GM23248 (cell line): ENCODE measurements around the gene LDLRAD2. TPM values are rescaled to one million over a fixed set of nuclear protein-coding genes. Genes with fewer than 3 reads are reported as not detected.

Source experiments
- DNase-seq: peaks from one replicate; pipeline ENCODE4 v3.0.0-alpha.2; 2015
- H2AFZ ChIP-seq: fragments of 200-600 bp; sonication (generic); 2 replicates; pipeline ENCODE4 v1.6.1; 2016; ENCODE audit warnings: antibody characterized with exemption
- H3F3A ChIP-seq: fragments of 200-600 bp; sonication (generic); 2 replicates; pipeline ENCODE4 v1.6.1; 2016; ENCODE audit warnings: mild to moderate bottlenecking, antibody characterized with exemption, mixed run types; ENCODE audit not compliant: insufficient read depth
- H3K27ac ChIP-seq: fragments of 200-600 bp; sonication (generic); 2 replicates; pipeline ENCODE4 v1.5.1; 2016; ENCODE audit warnings: mild to moderate bottlenecking
- H3K27me3 ChIP-seq: fragments of 200-600 bp; sonication (generic); replicated peaks from 2 replicates; pipeline ENCODE4 v1.6.1; 2016; ENCODE audit warnings: mild to moderate bottlenecking; ENCODE audit not compliant: insufficient read depth
- H3K36me3 ChIP-seq: fragments of 200-600 bp; sonication (generic); 2 replicates; pipeline ENCODE4 v1.6.1; 2016; ENCODE audit warnings: low read depth, mild to moderate bottlenecking
- H3K4me1 ChIP-seq: fragments of 200-600 bp; sonication (generic); 2 replicates; pipeline ENCODE4 v1.6.1; 2016; ENCODE audit warnings: mild to moderate bottlenecking; ENCODE audit not compliant: insufficient read depth
- H3K4me2 ChIP-seq: fragments of 200-600 bp; sonication (generic); one replicate; pipeline ENCODE4 v1.6.1; 2016; ENCODE audit warnings: mild to moderate bottlenecking; ENCODE audit not compliant: unreplicated experiment
- H3K4me3 ChIP-seq: fragments of 200-600 bp; sonication (generic); 2 replicates; pipeline ENCODE4 v1.5.1; 2016; ENCODE audit warnings: mild to moderate bottlenecking
- H3K79me2 ChIP-seq: fragments of 200-600 bp; sonication (generic); 2 replicates; pipeline ENCODE4 v1.6.1; 2016; ENCODE audit warnings: mild to moderate bottlenecking; ENCODE audit not compliant: insufficient read depth
- H3K9ac ChIP-seq: fragments of 200-600 bp; sonication (generic); 2 replicates; pipeline ENCODE4 v1.6.1; 2016; ENCODE audit warnings: mild to moderate bottlenecking
- H3K9me2 ChIP-seq: fragments of 200-600 bp; sonication (generic); 2 replicates; pipeline ENCODE4 v1.6.1; 2016; ENCODE audit warnings: mixed run types, mild to moderate bottlenecking, moderate library complexity; ENCODE audit not compliant: insufficient read depth
- H3K9me3 ChIP-seq: fragments of 200-600 bp; sonication (generic); one replicate; pipeline ENCODE4 v1.6.1; 2017; ENCODE audit warnings: low read depth
- H4K20me1 ChIP-seq: fragments of 200-600 bp; sonication (generic); 2 replicates; pipeline ENCODE4 v1.6.0; 2016; ENCODE audit not compliant: insufficient read depth
- EZH2 ChIP-seq: fragments of 200-600 bp; sonication (generic); IDR thresholded peaks from 2 replicates; pipeline ENCODE4 v1.6.1; 2018; ENCODE audit warnings: antibody characterized with exemption, mild to moderate bottlenecking; ENCODE audit not compliant: insufficient read depth, poor library complexity, severe bottlenecking
- EZH2phosphoT487 ChIP-seq: fragments of 200-600 bp; sonication (generic); IDR thresholded peaks from 2 replicates; pipeline ENCODE4 v1.6.1; 2018; ENCODE audit warnings: antibody characterized with exemption, moderate library complexity, mild to moderate bottlenecking, low read depth; ENCODE audit not compliant: insufficient read depth
- WGBS, 2 experiments: methylation state at CpG; one replicate each; pipeline ENCODE4 v1.1.6; 2015 to 2017; ENCODE audit warnings: low lambda C conversion rate in 2 of 2, low coverage in 1 of 2; ENCODE audit errors: missing lambda C conversion rate in 2 of 2; 5-methylcytosine and 5-hydroxymethylcytosine counted together
- in situ Hi-C: fragments of 300-500 bp; cut with MboI; formaldehyde crosslinking; loops from 2 replicates; pipeline ENCODE4 v1.15.0; 2020
- polyA plus RNA-seq: library from polyadenylated mRNA; unstranded; fragments of >200 nt; fragmentation: Nextera tagmentation; extraction: Ambion mirVana; gene quantifications from 2 replicates; pipeline ENCODE4 v1.2.1, GENCODE V29; 2016
- total RNA-seq: library from RNA; depleted of rRNA; stranded (reverse); fragments of >200 nt; shearing (Covaris generic); gene quantifications from 2 replicates; pipeline ENCODE4 v1.2.3, GENCODE V29; 2014

LDLRAD2 gene
- total and polyA plus RNA-seq, 2 experiments from 2014 or later, result 8.5 TPM; not detected in 1

DNA sequence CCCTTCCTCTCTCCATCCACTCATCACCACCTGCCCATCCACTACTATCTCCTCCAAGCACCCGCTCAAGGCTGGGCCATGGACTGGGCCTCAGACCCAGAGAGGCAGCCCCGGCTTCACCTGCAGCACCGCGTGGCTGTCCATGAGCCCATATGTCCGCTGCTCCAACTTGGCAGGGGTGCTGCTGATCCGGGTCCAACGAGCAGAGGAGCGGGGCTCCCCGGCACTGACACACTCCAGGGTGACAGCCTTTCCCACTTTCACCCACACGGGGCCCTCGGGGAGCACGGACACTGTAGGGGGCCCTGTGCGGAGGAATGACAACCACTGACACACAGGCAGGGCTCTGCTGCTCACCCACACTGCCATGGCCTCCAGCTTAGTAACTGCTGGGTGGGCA lies 28.9 kb downstream of the LDLRAD2 start:
- Histone ChIP-seq H3K79me2 (no peaks in the 10 kb centered on the region), H3K9ac (no peak overlapping the region), H3K4me2 (no peak overlapping the region), H3K4me1 (no peaks in the 10 kb centered on the region), H3K9me3 (no peaks in the 10 kb centered on the region), H3K27me3 (no peaks in the 10 kb centered on the region), H4K20me1 (no peaks in the 10 kb centered on the region), H3K36me3 (peaks cover 52% of the 10 kb centered on the region), H3F3A (0 out of 2 replicates have a peak, but pooled peaks cover 8% of the 10 kb centered on the region), H2AFZ (no peak overlapping the region), H3K27ac (no peak overlapping the region), H3K4me3 (no peak overlapping the region), H3K9me2 (no peaks in the 10 kb centered on the region)
- TF ChIP-seq EZH2 (no peak), EZH2phosphoT487 (no peak)
- no peak for DNase-seq
- 94 to 95% methylated on average over 12 to 13 of the region's 13 CpGs for WGBS, 2 experiments
- in situ Hi-C loops, result no loop called here

DNA sequence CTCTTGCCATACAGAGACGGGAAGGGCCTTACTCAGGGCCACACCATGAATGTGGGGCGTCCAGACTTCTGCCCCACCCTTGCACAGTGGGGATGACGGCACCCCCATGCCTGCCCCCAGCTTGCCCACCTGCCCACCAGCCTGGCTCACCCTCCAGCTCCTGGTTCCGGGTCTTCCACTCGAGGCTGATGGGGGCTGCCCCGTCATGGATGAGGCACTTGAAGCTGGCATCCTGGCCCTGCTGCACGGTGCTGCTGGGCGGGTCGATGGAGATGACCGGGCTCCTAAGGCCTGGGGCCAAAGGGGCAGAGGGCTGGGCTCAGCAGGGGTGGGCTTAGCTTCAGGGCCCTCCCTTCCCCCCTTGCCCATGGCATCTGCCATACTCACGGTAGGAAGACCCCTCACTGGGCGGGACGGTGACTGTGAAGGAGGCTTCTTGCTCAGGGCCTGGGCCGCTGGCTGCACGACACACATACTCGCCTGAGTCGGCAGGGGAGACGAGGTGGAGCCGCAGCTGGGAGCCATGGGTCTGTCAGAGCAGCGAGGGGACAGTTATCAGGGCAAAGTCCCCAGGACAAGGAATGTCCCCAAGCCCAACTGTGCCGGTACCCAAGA lies 29.9 kb downstream of the LDLRAD2 start:
- Histone ChIP-seq H3K4me3 (no peak overlapping the region), H2AFZ (no peak overlapping the region), H3K79me2 (no peaks in the 10 kb centered on the region), H3K27ac (no peak overlapping the region), H4K20me1 (no peaks in the 10 kb centered on the region), H3K4me2 (no peak overlapping the region), H3K27me3 (no peaks in the 10 kb centered on the region), H3K9me2 (no peaks in the 10 kb centered on the region), H3K9ac (no peak overlapping the region), H3K4me1 (no peaks in the 10 kb centered on the region), H3F3A (0 out of 2 replicates have a peak, but pooled peaks cover 8% of the 10 kb centered on the region), H3K36me3 (peaks cover 55% of the 10 kb centered on the region; the same call in 1 of the 2 replicates), H3K9me3 (no peaks in the 10 kb centered on the region)
- no peak for DNase-seq
- TF ChIP-seq EZH2, result no peak
- TF ChIP-seq EZH2phosphoT487, result no peak
- in situ Hi-C loops, result no loop called here
- WGBS, 2 experiments, result 89 to 94% methylated on average over 17 to 21 of the region's 21 CpGs

DNA sequence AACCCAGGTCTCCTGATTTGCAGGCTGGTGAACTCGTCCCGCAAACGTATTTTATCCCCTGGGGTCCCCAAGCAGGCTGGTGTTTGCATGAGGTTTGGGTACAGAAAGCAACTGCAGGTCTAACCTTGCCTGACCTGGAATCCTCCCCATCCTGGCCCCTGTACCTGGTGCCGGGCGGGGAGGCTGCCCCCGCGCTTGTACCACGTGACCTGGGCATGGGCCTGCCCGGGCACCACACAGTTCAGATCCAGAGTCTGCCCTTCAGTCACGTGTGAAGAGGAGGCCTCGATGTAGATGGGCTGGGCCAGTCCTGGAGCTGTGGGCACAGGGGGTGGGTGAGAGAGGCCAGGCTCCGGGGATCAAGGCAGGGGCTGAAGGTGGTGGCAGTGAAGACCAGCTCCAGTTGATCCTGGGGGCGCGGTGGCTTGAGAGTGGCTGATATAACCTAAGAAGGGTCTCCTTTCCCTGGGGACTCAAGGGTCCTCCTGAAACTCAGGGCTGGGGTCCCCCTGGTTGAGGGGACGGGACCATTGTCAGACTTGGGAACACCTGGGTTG lies 30.6 kb downstream of the LDLRAD2 start:
- 0 out of 2 replicates have a peak, but pooled peaks cover 8% of the 10 kb centered on the region for H3F3A ChIP-seq
- H3K27me3 ChIP-seq, result no peaks in the 10 kb centered on the region
- H3K9me3 ChIP-seq, result no peaks in the 10 kb centered on the region
- H4K20me1 ChIP-seq, result no peaks in the 10 kb centered on the region
- H3K4me1 ChIP-seq, result no peaks in the 10 kb centered on the region
- no peaks in the 10 kb centered on the region for H3K9me2 ChIP-seq
- TF ChIP-seq EZH2phosphoT487, result no peak
- TF ChIP-seq EZH2, result no peak
- no peaks in the 10 kb centered on the region for H3K79me2 ChIP-seq
- no peak overlapping the region for H3K27ac ChIP-seq
- WGBS, 2 experiments, result 90 to 92% methylated on average over 15 of the region's 15 CpGs
- no peak for DNase-seq
- no peak overlapping the region for H3K4me3 ChIP-seq
- in situ Hi-C loops, result no loop called here
- H3K36me3 ChIP-seq, result peaks cover 59% of the 10 kb centered on the region; the same call in 1 of the 2 replicates
- no peak overlapping the region for H3K9ac ChIP-seq
- no peak overlapping the region for H2AFZ ChIP-seq
- H3K4me2 ChIP-seq, result no peak overlapping the region

DNA sequence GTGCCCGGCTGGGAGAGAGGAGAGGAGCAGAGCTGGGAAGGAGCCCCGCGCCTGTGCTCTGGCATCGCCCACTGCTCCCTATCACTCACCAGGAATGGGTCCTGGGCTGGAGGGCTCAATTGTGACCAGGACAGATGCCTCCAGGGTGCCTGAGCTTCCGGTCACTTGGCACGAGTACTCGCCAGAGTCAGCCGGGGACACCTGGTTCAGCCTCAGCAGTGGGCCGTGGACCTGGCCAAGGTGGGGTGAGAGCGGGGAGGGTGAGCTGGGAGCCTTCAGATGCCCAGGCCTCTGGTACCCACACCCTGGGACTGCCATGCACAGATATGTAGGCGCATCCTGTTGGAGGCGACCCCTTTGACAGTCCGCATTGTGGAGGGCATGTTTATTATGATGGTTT lies 31.1 kb downstream of the LDLRAD2 start:
- no peak for DNase-seq
- Histone ChIP-seq H3K36me3 (peaks cover 59% of the 10 kb centered on the region; the same call in 1 of the 2 replicates), H3K27me3 (no peaks in the 10 kb centered on the region), H3K4me2 (no peak overlapping the region), H4K20me1 (no peaks in the 10 kb centered on the region), H3K4me3 (no peak overlapping the region), H3K9me3 (no peaks in the 10 kb centered on the region), H3K27ac (no peak overlapping the region), H3K9ac (no peak overlapping the region), H2AFZ (no peak overlapping the region), H3K9me2 (no peaks in the 10 kb centered on the region), H3K79me2 (no peaks in the 10 kb centered on the region), H3F3A (0 out of 2 replicates have a peak, but pooled peaks cover 8% of the 10 kb centered on the region), H3K4me1 (no peaks in the 10 kb centered on the region)
- WGBS, 2 experiments, result 89 to 95% methylated on average over 13 of the region's 13 CpGs
- TF ChIP-seq EZH2phosphoT487, result no peak
- TF ChIP-seq EZH2, result no peak
- in situ Hi-C loops, result no loop called here

DNA sequence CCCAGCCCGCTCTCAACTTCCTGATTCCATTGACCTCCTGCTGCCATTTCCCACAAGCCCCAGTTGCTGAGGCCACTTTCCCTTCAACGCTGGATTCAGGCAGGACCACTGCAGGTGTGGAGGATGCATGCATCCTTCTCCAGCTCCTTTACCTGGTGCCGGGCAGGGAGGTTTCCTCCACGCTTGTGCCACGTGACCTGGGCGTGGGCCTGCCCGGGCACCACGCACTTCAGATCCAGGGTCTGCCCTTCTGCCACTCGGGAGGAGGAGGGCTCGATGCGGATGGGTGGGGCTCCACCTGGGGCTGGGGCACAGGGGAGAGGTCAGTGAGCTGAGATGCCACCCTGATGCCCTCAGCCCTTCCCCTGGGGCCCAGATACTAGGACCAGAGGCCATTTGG lies 31.9 kb downstream of the LDLRAD2 start:
- H3K36me3 ChIP-seq, result peaks cover 57% of the 10 kb centered on the region; the same call in 1 of the 2 replicates
- no peaks in the 10 kb centered on the region for H4K20me1 ChIP-seq
- no peaks in the 10 kb centered on the region for H3K9me3 ChIP-seq
- H3K4me3 ChIP-seq, result no peak overlapping the region
- H3K4me2 ChIP-seq, result no peak overlapping the region
- no peaks in the 10 kb centered on the region for H3K9me2 ChIP-seq
- H3K27me3 ChIP-seq, result no peaks in the 10 kb centered on the region
- no peak overlapping the region for H3K9ac ChIP-seq
- no peaks in the 10 kb centered on the region for H3K4me1 ChIP-seq
- H3F3A ChIP-seq, result 0 out of 2 replicates have a peak, but pooled peaks cover 4% of the 10 kb centered on the region
- no peak for TF ChIP-seq EZH2phosphoT487
- TF ChIP-seq EZH2, result no peak
- H3K79me2 ChIP-seq, result no peaks in the 10 kb centered on the region
- no peak overlapping the region for H2AFZ ChIP-seq
- 88 to 95% methylated on average over 11 of the region's 11 CpGs for WGBS, 2 experiments
- H3K27ac ChIP-seq, result no peak overlapping the region
- no peak for DNase-seq
- in situ Hi-C loops, result no loop called here
